GM12874 (cell line): ENCODE results near the gene STIM1.

ENCODE experiments used
- TF ChIP-seq, protein P1 (sequence below): IDR thresholded peaks from 2 replicates; pipeline ENCODE4 v1.5.1; 2011; ENCODE audit warnings: low read depth, mild to moderate bottlenecking, control low read depth, low read length, moderate library complexity; ENCODE audit not compliant: insufficient read depth

Gene STIM1

GRCh38 chr11:4061700-4062099 is 206.2 kb downstream of the STIM1 start:
- TF ChIP-seq, protein P1, sequence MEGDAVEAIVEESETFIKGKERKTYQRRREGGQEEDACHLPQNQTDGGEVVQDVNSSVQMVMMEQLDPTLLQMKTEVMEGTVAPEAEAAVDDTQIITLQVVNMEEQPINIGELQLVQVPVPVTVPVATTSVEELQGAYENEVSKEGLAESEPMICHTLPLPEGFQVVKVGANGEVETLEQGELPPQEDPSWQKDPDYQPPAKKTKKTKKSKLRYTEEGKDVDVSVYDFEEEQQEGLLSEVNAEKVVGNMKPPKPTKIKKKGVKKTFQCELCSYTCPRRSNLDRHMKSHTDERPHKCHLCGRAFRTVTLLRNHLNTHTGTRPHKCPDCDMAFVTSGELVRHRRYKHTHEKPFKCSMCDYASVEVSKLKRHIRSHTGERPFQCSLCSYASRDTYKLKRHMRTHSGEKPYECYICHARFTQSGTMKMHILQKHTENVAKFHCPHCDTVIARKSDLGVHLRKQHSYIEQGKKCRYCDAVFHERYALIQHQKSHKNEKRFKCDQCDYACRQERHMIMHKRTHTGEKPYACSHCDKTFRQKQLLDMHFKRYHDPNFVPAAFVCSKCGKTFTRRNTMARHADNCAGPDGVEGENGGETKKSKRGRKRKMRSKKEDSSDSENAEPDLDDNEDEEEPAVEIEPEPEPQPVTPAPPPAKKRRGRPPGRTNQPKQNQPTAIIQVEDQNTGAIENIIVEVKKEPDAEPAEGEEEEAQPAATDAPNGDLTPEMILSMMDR, result no peak

DNA sequence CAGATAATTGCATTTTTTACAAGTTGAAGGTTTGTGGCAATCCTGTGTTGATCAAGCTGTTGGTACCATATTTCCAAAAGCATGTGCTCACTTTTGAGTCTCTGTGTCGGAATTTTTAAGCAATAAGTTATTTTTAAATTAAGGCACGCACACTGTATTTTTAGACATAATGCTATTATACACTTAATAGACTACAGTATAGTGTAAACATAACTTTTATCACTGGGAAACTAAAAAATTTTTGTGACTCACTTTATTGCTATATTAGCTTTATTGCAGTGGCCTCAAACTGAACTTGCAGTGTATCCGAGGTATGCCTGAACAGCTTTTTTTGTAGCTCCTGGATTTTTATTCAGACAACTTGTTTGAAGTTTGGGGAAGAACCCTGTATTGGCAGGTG is 207.9 kb downstream of the STIM1 start:
- TF ChIP-seq, protein P1, result no peak

DNA sequence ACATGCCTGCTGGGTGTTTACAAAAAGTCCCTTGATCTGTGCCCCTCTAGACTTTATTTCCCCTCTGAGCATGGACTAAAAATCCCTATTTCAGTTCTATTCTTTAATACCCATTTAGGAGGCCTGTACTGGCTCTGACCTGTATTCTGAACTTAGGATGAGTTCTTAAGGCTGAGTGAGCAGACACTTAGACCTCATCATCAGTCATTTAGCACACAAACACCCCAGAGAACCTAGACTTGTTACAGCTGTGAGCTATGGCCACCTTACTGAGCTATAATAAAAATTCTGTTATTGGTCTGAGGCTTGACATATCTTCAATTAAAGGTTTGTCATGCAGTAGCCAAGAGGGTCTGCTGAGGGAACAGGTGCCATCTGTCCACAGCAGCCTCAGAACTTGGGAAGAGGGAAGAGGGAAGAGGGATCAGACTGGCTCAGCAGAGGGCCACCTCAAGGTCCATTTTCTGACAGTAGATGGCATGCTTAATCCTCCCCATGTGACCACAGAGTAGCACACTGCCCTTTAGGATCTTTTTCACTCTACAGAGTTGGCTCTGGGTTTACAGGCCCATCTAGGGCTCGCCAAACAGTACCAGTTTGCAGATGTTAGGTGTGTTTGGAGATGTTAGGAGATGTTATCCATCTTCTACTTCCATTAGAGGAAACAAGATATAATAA is 209.0 kb downstream of the STIM1 start:
- TF ChIP-seq, protein P1, result no peak

DNA sequence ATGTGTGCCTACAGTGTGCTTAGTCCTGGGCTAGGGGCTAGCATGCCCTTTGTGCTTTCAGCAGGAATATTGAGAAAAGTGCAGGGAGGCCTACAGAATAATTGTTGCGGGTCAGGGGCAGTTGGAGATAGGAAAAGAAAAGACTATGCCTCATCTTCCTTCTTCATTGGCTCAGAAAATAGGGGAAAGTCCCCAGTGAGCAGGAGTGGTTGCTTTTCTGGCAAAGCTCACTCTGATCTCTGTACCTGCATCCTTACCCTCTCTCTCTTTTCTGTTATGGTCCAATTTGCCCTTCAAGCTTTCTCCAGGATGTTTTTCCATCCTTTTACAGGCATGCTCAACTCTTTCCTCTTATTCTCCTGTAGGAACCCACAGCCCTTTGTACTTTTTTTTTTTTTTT is 209.6 kb downstream of the STIM1 start:
- TF ChIP-seq, protein P1, result no peak

DNA sequence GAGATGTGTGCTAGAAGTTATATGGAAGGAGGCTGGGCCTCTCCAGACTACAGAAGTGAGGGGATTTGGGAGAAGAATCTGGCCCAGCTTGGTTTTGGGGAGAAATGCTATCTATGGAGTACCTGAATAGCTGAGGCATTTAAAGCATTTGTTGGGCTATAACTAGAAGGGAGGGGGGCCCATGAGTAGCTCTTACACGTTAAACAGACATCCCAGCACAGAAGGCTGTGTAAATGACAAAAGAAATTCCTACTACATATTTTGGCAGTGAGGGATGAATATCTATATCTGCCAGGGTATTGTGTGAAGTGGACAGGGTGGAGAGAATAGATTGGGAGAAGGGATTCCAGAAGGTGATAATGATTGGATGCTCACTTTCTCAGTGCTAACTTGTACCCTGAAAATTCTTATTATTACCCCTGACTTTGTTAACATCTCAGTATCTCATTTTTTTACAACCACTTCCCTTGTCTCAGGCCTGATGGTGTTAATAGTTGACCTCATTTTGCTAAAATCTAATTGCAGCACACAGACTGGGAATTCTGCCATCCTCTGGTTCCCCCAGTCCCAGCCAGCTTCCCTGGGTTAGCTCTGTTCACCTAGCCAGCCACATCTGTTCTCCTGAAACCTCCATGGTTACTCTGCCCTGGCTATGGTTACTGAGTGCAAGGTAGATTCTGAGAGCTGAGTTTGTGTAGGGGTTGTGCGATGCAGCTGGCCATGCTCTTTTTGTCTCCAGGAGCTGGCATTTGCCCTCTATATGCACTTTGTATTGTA is 210.3 kb downstream of the STIM1 start:
- TF ChIP-seq, protein P1, result no peak

DNA sequence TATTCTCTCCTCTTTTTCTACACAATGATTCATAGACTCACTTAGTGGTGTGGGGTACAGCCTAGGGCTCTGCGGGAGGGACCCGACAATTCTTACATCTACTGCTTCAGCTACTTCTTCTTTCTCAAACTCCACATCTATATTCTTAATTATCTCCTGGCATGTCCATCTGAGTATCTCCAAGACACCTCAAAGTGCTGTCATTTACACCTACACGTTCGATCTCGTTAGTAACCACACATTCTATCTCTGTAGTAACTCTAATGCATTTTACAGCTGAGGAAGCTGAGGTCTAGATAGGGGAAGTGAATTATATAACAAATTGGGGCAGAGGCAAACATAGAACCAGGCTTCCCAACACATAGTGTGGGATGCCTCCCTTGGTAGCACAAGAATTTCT is 211.4 kb downstream of the STIM1 start:
- TF ChIP-seq, protein P1, result no peak

- TF ChIP-seq, protein P1, result no peak
Observed at GRCh38 chr11:4068962-4069361, 213.5 kb downstream of the STIM1 start.
